ENCODE measurements around the gene TEX12. TPM values are rescaled to one million over a fixed set of nuclear protein-coding genes. Genes with fewer than 3 reads are reported as not detected.

TEX12 gene
- total and polyA plus RNA-seq, 9 of the 15 experiments (the other 6 are each of a cell fraction or from before 2014, with no cell fraction given): 0.10 to 2.3 (median 0.67) TPM; not detected in 1

DNA sequence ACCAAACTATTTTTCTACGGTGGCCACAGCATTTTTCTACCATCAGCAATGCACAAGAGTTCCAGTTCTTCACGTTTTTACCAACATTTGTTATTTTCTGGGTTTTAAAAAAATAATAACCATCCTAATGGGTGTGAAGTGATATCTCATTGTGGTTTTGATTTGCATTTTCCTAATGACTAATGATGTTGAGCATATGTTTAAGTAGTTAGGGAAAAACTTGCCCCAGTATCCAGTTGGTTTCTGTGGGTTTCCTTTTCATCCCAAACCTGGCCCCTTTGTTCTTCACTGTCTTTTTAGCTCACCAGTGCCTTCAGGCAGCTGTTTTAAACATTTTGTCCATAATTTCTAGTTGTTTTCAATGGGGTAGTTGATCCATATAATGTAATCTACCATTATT lies 44.4 kb downstream of the TEX12 start (continued):
- TF ChIP-seq, protein P1, sequence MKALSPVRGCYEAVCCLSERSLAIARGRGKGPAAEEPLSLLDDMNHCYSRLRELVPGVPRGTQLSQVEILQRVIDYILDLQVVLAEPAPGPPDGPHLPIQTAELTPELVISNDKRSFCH (CRISPR knock-in tag; IDR thresholded peaks at IDR 0.05): no peak
- TF ChIP-seq, protein P1 (tag; IDR thresholded peaks at IDR 0.05): no peak
- TF ChIP-seq CBFA2T3 (IDR thresholded peaks at IDR 0.05) (no peak), MXI1 (IDR thresholded peaks at IDR 0.05; ENCODE audit: low read depth, low read length) (no peak), ARID1B (IDR thresholded peaks at IDR 0.05) (no peak), SMARCA4 (IDR thresholded peaks at IDR 0.05) (no peak), RB1 (IDR thresholded peaks at IDR 0.05; ENCODE audit: low read depth) (no peak), ZNF77 (CRISPR knock-in tag; IDR thresholded peaks at IDR 0.05) (no peak)
- TF ChIP-seq, protein P2, sequence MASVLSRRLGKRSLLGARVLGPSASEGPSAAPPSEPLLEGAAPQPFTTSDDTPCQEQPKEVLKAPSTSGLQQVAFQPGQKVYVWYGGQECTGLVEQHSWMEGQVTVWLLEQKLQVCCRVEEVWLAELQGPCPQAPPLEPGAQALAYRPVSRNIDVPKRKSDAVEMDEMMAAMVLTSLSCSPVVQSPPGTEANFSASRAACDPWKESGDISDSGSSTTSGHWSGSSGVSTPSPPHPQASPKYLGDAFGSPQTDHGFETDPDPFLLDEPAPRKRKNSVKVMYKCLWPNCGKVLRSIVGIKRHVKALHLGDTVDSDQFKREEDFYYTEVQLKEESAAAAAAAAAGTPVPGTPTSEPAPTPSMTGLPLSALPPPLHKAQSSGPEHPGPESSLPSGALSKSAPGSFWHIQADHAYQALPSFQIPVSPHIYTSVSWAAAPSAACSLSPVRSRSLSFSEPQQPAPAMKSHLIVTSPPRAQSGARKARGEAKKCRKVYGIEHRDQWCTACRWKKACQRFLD (CRISPR knock-in tag; IDR thresholded peaks at IDR 0.05): no peak
- TF ChIP-seq, protein P3, sequence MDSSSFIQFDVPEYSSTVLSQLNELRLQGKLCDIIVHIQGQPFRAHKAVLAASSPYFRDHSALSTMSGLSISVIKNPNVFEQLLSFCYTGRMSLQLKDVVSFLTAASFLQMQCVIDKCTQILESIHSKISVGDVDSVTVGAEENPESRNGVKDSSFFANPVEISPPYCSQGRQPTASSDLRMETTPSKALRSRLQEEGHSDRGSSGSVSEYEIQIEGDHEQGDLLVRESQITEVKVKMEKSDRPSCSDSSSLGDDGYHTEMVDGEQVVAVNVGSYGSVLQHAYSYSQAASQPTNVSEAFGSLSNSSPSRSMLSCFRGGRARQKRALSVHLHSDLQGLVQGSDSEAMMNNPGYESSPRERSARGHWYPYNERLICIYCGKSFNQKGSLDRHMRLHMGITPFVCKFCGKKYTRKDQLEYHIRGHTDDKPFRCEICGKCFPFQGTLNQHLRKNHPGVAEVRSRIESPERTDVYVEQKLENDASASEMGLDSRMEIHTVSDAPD (CRISPR knock-in tag; IDR thresholded peaks at IDR 0.05): no peak
- TF ChIP-seq, protein P4, sequence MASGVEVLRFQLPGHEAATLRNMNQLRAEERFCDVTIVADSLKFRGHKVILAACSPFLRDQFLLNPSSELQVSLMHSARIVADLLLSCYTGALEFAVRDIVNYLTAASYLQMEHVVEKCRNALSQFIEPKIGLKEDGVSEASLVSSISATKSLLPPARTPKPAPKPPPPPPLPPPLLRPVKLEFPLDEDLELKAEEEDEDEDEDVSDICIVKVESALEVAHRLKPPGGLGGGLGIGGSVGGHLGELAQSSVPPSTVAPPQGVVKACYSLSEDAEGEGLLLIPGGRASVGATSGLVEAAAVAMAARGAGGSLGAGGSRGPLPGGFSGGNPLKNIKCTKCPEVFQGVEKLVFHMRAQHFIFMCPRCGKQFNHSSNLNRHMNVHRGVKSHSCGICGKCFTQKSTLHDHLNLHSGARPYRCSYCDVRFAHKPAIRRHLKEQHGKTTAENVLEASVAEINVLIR (CRISPR knock-in tag; IDR thresholded peaks at IDR 0.05): no peak

All from K562 (cell line).